T-helper 1 cell treated with Interleukin-12 subunit alpha and Interleukin-12 subunit beta and Interleukin-4 antibody, amounts not matched to agents 30 ng/mL and 1 ng/mL, for 36 hours (primary cell): ENCODE results near the gene INPP5D. TPM values are rescaled to one million over a fixed set of nuclear protein-coding genes. Genes with fewer than 3 reads are reported as not detected.

Experiments
- intact Hi-C: fragments of 100-400 bp; cut with micrococcal nuclease; formaldehyde crosslinking; loops from one replicate; pipeline ENCODE4 v1.15.1; 2024
- total RNA-seq: library from RNA; stranded (reverse); gene quantifications from 2 replicates; pipeline ENCODE4 v1.2.3, GENCODE V29; 2022

INPP5D gene
- total RNA-seq, 1 donor from 2014 or later: 128 TPM

- intact Hi-C loops: no loop called here
These were observed 28.3 kb upstream of the INPP5D start for GRCh38 chr2:233031556-233032500.

DNA sequence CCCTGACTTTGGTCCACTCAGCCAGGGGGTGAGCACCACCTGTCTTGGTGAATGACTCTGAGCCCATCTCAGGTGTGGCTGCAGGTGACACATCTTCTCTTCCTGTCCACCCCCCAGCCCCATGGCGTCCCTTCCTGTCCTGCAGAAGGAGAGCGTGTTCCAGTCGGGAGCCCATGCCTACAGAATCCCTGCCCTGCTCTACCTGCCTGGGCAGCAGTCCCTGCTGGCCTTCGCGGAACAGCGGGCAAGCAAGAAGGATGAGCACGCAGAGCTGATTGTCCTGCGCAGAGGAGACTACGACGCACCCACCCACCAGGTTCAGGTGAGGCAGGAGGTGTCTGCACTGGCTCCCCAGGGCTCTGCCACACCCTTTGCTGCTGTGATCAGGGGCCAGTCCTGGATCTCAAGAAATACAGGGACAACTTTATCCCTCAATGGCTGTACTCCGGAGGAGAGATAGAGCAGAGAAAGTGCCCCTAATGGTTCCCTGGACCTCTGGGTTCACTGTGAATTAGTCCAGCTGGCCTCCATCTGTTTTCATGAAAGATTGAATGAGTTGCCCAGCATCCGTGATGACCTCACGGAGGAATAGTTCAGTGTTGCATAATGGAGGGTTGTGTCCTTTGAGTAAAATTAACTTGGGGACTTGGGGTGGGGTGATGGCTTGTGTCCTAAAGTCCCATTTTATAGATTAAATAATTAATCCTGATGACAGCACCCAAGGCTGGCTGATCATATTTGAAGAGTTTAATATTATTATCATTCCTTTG, 27.4 kb upstream of the INPP5D start, which contains the start of gene NEU2:
Gene NEU2, plus strand, starts transcription at position 122 of the 770 bp plus-strand sequence. Its CDS starts 0 bp downstream, at position 122.
- intact Hi-C loops: no loop called here

- intact Hi-C loops: no loop called here
These were observed 26.5 kb upstream of the INPP5D start for GRCh38 chr2:233033672-233034071.

GRCh38 chr2:233034091-233034882, 25.9 kb upstream of the INPP5D start:
- intact Hi-C loops: no loop called here

DNA sequence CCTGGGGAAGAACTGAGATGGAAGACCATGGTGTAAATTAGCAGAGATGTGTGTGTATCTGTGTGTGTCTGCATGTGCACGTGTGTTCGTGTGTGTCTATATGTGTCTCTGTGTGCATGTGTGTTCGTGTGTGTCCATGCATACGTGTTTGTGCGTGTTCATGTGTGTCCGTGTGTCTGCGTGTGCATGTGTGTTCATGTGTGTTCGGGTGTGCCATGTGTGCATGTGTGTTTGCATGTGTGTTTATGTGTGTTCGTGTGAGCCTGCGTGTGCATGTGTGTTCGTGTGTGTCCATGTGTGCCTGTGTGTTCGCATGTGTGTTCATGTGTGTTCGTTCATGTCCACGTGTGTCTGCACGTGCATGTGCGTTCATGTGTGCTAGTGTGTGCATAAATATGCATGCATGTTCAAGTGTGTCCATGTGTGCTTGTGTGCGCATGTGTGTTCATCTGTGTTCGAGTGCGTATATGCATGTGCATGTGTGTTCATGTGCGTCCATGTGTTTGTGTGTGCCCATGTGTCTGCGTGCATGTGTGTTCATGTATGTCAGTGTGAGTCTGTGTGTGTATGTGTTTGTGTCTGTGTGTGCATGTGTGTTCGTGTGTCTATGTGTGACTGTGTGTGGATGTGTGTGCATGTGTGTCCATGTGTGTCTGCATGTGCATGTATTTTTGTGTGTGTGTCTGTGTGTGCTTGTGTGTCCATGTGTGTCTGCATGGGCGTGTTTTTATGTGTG, 24.5 kb upstream of the INPP5D start:
- intact Hi-C loops: no loop called here

GRCh38 chr2:233036162-233036838, 23.8 kb upstream of the INPP5D start:
- intact Hi-C loops: no loop called here

GRCh38 chr2:233037078-233037477, 23.1 kb upstream of the INPP5D start:
- intact Hi-C loops: no loop called here

DNA sequence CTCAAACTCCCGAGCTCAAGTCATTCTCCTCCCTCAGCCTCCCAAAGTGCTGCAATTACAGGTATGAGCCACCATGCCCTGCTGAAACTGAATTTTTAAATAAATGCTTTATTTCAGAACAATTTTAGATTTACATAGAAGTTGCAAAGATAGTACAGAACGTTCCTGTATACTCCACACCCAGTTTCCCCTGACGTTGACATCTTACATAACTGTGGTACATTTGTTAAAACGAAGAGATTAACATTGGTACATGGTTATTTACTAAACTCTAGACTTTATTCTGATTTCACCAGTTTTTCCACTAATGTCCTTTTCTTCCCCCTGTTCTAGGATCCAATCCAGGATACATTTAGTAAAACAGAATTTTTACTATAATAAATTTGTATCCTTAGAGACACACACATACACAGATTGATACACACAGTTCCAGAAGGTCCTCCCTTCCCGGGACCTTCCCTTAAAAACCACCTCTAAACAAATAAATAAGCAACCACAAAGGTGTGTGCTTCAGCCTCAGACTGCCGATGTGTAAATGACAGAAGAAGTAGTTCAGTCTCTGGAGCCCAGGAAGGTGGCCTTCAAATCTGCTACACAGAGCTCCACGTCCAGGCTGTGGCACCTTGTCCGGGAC, 20.8 kb upstream of the INPP5D start:
- intact Hi-C loops: no loop called here

DNA sequence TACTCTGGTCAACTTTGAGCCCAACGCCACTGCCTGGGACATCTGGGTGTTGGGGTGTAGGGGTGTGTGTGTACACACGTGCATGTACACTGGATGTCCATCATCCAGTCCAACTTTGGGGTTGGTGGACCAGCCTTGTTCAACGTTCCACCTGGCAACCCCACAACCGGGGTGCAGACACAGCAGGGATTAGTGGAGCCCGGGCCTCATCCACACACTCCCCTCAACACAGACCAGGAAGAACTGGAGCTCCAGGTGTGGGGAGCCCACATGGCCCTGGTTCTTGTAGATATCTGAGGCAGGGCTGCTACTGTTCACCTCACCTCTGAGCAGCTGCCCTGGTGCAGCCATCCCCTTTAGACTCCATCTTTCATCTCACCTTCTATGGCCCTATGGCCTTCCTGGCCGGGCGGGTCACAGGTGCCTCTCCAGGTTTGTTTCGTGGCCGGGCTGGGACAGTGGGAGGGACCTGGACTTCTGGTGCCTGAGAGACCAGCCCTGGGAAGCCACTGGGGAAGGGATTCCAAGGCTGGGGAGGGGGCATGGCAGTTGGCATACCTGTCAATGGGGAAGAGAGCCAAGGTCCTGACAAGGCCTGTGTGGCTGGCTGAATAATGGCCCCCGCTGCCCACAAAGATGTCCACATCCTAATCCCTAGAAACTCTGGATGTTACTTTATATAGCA, 20.2 kb upstream of the INPP5D start:
- intact Hi-C loops: no loop called here

- intact Hi-C loops: no loop called here
These were observed 19.6 kb upstream of the INPP5D start for GRCh38 chr2:233040571-233040970.

DNA sequence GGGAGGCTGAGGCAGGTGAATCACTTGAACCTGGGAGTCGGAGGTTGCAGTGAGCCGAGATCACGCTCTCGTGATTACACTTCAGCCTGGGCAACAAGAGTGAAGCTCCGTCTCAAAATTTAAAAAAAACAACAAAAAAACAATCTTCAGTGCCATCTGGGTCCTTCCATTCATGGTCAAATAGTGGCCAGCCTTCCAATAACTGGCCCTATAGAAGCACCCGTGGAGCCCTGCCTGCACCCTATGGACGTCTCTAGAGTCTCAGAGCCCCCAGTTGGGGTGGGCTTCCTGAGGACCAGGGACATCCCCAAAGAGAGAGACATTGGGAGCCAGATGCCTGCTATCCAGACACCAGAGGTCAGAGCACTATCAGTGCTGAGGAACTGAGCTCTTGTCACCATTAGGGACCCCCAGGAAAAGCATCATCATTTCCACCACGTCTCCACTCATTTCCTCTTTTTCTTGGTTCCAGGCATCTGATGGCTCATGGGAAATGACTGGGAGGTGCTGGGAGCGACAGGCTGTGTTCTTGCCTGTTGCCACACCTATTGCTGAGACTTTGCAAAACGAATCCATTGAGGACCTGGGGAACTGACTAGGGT, 18.3 kb upstream of the INPP5D start:
- intact Hi-C loops: no loop called here

DNA sequence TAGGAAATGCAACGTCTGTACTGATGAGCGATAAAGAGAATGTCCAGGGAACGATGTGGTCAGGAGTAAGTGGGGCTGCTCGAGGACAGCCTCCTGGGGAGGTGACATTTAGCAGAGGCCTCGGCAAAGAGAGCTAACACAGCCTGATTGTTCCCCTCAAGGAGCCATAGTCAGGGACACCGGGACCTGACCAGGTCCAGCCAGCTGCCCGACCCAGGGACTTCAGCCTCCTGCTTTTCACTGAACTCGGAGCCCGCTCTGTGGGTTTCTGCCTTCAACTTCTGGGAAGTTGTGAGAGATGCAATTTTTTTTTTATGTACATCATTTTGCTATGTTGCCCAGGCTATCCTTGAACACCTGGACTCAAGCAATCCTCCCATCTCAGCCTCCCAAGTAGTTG, 17.6 kb upstream of the INPP5D start:
- intact Hi-C loops: no loop called here

- intact Hi-C loops: no loop called here
These were observed 15.1 kb upstream of the INPP5D start for GRCh38 chr2:233044974-233045605.

DNA sequence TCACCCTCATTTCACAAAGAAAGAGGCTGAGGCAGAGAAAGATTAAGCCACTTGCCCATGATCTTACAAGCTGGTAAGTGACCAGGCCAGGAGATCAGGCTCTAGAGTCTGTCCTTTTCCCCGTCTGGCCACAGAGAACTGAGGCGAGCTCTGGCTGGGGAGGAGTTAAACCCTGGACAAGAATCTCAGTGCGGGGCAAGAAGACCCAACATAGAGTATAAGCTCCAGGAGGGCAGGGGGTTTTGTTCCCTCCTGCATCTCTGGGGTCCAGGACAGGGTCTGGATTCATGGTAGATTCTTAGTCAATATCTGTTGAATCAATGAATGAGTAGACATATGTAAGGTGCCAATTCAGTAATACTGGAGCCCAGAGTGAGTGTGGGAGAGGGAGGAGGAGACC, 12.9 kb upstream of the INPP5D start:
- intact Hi-C loops: no loop called here

GRCh38 chr2:233047667-233048066, 12.5 kb upstream of the INPP5D start:
- intact Hi-C loops: no loop called here

DNA sequence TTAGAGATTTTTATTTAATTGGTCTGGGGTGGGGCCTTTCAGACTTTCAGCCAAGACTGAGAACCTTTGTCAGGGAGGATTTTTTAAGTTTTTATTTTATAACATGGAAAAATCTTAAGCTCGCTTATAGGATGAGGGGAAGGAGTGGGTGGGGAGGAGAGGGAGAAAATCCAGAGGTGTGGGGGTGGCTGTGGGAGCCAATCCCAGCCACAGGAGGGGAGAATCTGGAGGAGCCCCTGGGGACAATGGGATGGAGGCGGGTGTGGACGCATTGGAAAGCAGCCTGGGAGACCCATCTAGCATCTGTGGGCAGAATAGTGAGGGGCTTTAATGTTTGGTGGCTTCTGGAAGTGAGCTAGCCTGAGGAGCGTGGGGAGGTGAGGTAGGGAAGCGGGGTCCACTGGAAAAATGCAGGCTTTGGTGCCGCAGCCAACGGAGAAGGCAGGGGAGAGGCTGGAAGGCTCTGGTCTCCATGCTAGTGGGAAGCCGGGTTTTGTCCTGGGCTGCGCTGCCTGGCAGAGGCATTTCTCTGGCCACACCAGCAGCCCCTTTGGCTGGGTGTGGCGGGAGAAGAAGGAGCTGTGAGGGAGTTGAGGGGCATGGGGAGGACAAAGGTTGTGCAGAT, 11.5 kb upstream of the INPP5D start:
- intact Hi-C loops: no loop called here

- intact Hi-C loops: no loop called here
These were observed 10.9 kb upstream of the INPP5D start for GRCh38 chr2:233049194-233049761.
